Activated CD8-positive, alpha-beta memory T cell treated with anti-CD3 and anti-CD28 coated beads for 1 hour (primary cell): ENCODE data around the gene TRPM5.

Experiments
- DNase-seq, 2 donors: peaks; one replicate each; pipeline ENCODE4 v3.0.0-alpha.2; 2020; ENCODE audit warnings: low read depth in 1 of 2; ENCODE audit errors: extremely low read depth in 1 of 2

Gene TRPM5

DNA sequence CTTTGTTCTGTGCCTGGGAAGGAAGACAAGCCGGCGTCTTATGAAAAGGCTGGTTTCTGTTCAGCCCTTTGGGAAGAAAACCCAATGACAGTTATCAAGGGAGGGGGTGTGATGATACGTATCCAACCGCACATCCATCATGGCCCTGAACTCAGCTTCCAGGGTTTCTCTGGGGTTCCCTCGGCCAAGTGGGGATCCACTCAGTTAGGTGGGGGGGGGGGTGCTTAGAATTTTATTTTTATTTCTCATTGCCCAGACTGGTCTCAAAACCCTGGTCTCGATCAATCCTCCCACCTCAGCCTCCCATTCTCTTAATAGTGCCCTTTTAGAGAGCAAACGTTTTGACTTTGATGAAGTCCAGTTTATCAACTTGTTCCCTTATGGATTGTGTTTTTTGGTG is 26.2 kb upstream of the TRPM5 start:
- no peak for DNase-seq

- DNase-seq, result no peak
Observed at GRCh38 chr11:2468363-2469235, 24.3 kb upstream of the TRPM5 start.

DNA sequence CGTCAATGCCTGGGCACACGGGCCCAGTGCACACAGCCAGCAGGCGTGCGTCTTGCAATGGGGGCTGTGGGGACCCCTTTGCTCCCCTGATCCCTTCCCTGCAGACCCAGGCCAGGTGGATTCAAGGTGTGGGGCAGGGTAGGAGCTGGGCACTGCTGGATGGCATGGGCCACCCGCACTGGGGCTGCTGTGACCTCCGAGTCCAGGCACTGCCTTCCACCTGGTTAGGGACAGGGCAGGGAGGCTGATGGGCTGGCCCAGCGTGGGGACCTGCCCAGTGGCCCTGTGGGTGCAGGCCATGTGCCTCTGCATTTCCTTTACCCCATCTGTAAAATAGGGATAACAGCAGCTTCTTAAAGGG is 23.4 kb upstream of the TRPM5 start:
- DNase-seq, result no peak

DNA sequence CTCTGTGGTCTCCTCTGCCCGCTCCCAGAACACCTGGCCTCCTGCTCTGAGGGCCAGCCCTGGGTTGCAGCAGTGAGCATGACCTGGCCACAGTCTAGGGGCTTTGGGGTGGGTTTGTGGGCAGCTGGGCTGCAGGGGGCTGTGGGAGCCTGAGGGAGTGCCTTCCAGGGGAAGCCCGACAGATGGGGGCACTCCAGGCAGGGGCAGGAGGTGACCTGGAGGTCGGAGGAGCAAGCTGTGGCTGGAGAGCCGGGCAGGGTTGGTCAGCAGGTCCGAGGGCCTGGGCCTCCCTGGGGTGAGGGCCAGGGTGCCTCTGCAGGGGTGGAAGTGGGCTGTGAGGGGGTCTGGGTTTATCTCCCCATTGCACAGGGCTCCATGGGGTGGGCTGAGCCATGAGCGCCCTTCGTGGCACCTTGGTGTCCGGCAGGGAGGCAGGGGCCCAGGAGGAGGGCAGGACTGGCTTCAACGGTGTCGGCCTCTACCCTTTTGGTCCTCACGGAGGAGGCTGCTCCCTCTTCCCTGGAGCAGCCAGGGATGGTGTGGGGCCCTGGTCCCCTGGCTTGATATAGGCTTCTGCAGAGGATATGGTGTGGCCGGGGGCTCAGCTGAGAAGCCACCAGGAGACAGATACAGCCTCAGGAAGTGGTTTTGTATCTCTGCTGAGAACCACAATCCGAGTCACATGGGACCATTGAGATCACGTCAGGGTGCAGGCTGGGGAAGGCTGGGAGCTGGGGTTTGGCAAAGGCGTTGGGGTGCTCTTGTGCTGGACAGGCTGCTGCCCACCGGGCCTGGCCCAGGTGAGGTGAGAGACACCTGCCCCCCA is 22.8 kb upstream of the TRPM5 start:
- peak in 1 of 2 donors; percentile 27 for DNase-seq

GRCh38 chr11:2466069-2466801 is 21.9 kb upstream of the TRPM5 start:
- DNase-seq, result no peak

DNA sequence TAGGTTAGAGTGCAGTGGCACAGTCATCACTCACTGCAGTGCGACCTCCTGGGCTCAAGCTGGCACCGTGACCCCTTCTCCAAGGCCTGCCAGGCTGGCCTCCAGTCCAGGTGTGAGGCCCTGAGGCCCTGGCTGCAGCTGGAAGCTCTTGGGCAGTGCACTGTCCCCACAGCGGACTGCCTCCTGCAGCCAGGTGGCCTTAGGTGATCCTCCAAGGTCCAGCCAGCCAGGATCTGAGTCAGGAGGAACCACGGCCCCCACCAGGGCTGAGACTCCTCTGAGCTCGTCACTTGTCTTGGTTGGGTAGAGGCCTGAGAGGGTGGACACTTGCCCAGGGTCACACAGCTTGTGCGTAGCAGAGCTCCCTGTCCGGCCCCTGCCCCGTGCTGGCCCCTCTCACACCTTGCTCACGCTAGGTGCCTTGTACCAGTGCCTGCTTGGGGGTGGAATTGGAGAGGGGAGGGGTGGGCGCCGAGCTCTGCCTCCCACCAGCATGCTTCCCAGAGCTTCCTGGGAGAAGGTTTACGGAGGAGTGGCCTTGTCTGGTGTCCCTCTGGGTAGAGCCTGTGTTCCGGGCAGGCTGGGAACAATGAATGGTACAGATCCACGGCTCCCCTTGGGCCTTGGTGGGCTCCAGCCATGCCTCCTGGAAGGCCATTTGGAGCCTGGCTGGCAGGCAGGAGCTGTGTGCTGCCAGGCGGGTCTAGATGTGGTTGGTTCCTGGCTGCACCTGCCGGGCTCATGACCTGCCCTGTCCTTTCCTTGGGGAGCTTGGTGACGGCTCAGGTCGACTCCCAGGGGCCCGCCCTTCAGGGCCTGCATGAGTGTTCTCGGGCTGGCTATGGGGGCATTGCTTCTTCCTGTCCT is 21.1 kb upstream of the TRPM5 start:
- DNase-seq, result no peak

- DNase-seq, result no peak
Observed at GRCh38 chr11:2464451-2465165, 20.3 kb upstream of the TRPM5 start.

DNA sequence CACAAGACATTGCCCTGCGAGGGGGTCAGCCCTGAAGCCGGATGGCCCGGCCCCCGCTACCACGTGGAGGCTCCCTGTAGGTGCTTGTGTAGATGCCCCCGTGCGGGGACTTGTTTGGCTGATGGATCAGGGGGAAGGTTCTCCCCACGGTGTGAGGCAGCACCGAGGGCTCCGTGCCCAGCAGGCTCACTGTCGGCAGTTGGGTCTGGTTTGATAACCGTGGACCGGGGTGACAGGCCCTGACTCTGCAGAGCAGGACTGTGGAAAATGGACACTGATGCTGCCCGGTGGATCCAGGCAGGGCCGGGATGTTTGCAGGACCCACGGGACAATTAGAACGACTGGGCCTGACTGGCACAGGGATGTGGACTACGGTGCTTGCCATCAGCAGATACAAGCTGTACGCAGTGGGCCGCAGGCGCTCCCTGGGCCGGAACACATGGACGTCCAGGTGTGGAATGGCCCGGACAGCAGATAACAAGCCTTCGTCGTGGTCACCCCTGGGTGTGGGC is 19.5 kb upstream of the TRPM5 start:
- no peak for DNase-seq

GRCh38 chr11:2462986-2463765 is 18.9 kb upstream of the TRPM5 start:
- DNase-seq, result no peak

- no peak for DNase-seq
Observed at GRCh38 chr11:2462543-2462985, 18.2 kb upstream of the TRPM5 start.

DNA sequence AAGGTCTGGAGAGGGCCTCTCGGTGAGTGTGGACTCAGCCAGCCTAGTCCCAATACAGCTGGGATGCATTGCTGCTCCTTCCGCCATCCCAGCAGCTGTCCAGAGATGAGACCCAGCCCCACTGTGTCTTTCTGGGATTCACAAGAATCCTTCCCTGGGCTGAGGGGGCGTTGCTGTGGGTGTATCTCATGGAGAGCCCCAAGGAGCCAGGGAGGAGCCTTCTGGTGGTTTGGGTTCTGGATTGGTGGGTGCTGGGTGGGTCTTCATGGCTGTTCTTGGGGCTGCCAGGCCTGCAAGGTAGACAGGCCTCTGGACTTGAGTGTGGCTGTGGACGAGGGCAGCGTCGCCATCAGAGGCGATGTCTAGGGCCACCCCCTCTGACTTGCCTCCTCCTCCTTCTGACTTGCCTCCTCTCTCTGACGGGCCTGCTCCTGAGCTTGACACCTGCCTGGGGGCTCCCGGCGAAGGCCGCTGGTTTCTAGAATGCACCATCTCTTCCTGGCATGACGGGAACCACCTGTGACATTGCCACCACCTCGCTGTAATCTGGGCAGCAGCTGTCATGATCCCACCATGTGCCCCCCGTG is 17.7 kb upstream of the TRPM5 start:
- no peak for DNase-seq

DNA sequence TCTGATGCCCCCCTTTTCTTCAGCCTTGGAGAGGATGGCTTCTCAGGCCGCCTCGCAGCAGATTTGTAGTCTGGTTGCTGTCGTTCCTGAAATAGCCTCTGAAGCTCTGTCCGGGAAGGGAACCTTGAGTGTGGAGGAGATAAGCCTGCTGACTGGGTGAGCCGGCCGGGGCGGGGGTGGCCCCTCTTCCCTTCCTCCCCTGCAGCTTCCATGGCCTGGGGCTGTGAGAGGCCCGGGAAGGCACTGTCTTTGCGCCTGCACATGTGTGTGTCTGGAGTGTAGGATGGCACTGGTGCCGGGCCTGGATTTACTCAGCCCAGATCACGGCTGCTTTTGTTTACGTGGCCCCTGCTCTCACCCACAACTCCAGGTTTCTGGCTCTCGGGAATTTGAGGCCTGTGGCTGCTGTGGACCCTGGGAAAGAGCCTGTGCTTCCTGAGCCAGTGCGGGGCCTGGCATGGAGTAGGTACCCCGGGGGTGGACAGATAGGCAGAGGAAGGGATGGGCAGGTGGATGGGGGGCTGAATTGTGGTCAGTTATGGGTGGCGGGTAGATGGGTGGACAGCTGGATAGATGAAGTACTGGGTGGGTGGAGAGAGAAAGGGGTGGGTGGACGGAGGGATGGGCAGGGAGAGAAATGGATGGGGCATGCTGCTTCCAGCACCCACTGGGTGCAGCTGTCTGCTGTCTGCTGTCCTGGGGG is 17.1 kb upstream of the TRPM5 start:
- DNase-seq, result no peak

DNA sequence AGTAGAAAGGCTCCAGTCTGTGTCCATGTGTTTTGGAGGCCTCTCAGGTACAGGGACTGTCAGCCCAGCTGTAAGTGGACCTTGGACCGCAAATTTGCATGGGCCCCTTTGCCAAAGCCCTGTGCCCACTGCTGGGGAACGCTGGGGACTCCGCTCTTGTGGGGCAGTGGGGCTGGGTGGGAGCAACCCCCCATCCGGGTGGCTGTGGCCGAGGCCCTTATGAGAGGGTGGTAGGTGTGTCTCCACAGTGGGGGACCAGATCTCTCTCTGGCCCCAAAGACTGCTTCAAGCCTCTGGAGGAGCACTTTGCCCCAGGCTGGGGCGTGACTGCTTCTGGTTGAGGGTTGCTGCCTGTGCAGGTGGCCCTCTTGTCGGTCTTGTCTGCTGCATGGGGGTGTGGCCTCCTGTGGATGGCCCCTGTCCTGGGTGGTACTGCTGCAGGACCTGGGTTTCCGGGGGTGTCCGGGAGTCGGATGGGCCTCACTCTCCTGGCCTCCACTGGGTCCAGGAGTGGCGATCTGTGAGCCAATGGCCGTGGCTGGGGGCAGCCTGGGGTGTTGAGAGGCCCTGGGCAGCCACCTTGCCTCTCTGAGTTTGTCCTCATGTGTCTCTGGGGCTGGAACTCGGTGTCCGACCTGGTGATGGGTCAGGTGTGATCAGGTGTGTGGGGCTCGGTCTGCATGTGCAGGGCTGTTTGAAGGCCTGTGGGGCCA is 16.4 kb upstream of the TRPM5 start:
- DNase-seq, result no peak

GRCh38 chr11:2459796-2460531 is 15.7 kb upstream of the TRPM5 start:
- no peak for DNase-seq

- no peak for DNase-seq
Observed at GRCh38 chr11:2459016-2459725, 14.9 kb upstream of the TRPM5 start.

DNA sequence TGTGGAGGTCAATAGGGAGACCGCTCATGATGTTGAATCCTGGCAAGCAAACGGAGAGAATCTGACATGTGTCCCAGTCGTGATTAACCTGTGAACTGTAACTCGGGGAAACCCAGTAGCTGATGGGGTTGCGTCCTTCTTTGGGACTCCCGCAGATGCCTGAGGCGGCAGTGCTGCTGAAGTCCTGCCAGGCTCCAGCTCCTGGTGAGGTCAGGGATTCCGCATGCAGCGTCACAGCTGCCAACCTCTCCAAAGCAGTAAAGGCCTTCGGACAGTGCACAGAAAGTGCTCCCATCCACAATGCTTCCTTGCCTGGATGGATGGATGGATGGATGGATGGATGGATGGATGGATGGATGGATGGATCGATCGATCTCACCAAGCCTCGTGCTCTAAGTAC is 14.0 kb upstream of the TRPM5 start:
- DNase-seq, result no peak
